Neutrophil (primary cell): ENCODE measurements around the gene MPPED1.

Source experiments
- H3K27ac ChIP-seq: fragments of 200-600 bp; sonication (generic); 2 replicates; pipeline ENCODE4 v1.5.1; 2016; ENCODE audit warnings: mild to moderate bottlenecking, moderate library complexity
- H3K27me3 ChIP-seq: fragments of 200-600 bp; sonication (generic); 2 replicates; pipeline ENCODE4 v1.6.0; 2016; ENCODE audit warnings: mild to moderate bottlenecking
- H3K36me3 ChIP-seq: fragments of 200-600 bp; sonication (generic); 2 replicates; pipeline ENCODE4 v1.5.1; 2017
- H3K4me1 ChIP-seq, 2 experiments: fragments of 200-600 bp in 1 of 2; sonication (generic) in 1 of 2; 1 replicate in 1 of 2; 2 replicates in 1 of 2; pipeline versions ENCODE4 v1.5.1 to v1.6.1; 2013 to 2016; ENCODE audit warnings: low read depth in 1 of 2, low read length in 1 of 2, mild to moderate bottlenecking in 1 of 2, moderate library complexity in 1 of 2; ENCODE audit not compliant: control insufficient read depth in 1 of 2, insufficient read depth in 1 of 2
- H3K4me3 ChIP-seq, 2 experiments: fragments of 200-600 bp in 1 of 2; sonication (generic) in 1 of 2; 1 replicate in 1 of 2; 2 replicates in 1 of 2; pipeline ENCODE4 v1.5.1; 2013 to 2016; ENCODE audit warnings: low read depth in 1 of 2, low read length in 1 of 2, mild to moderate bottlenecking in 1 of 2, moderate library complexity in 1 of 2
- H3K9me3 ChIP-seq: fragments of 200-600 bp; sonication (generic); 2 replicates; pipeline ENCODE4 v1.5.1; 2016
- CTCF ChIP-seq: fragments of 200-600 bp; sonication (generic); IDR thresholded peaks from 2 replicates; pipeline ENCODE4 v1.5.1; 2016; ENCODE audit warnings: antibody characterized with exemption

The MPPED1 gene

GRCh38 chr22:43441751-43442150 is 29.9 kb downstream of the MPPED1 start:
- H3K9me3 ChIP-seq = no peaks in the 10 kb centered on the region
- H3K36me3 ChIP-seq = no peaks in the 10 kb centered on the region
- no peaks in the 10 kb centered on the region for H3K4me1 ChIP-seq
- no peak for TF ChIP-seq CTCF
- H3K27me3 ChIP-seq = no peaks in the 10 kb centered on the region
- H3K4me3 ChIP-seq = no peak overlapping the region
- no peak overlapping the region for H3K27ac ChIP-seq

- H3K4me3 ChIP-seq = no peak overlapping the region
- H3K4me1 ChIP-seq = no peaks in the 10 kb centered on the region
- H3K27me3 ChIP-seq = no peaks in the 10 kb centered on the region
- H3K36me3 ChIP-seq = no peaks in the 10 kb centered on the region
- no peak for TF ChIP-seq CTCF
- no peak overlapping the region for H3K27ac ChIP-seq
- no peaks in the 10 kb centered on the region for H3K9me3 ChIP-seq
Observed at GRCh38 chr22:43442386-43443151, 30.8 kb downstream of the MPPED1 start.

- no peaks in the 10 kb centered on the region for H3K36me3 ChIP-seq
- no peak overlapping the region for H3K4me3 ChIP-seq
- TF ChIP-seq CTCF = no peak
- H3K27me3 ChIP-seq = no peaks in the 10 kb centered on the region
- H3K4me1 ChIP-seq = no peaks in the 10 kb centered on the region
- H3K27ac ChIP-seq = no peak overlapping the region
- H3K9me3 ChIP-seq = no peaks in the 10 kb centered on the region
Observed at GRCh38 chr22:43443152-43443471, 31.3 kb downstream of the MPPED1 start.

GRCh38 chr22:43446037-43446803 is 34.4 kb downstream of the MPPED1 start:
- H3K36me3 ChIP-seq = no peaks in the 10 kb centered on the region
- no peaks in the 10 kb centered on the region for H3K4me1 ChIP-seq
- no peak for TF ChIP-seq CTCF
- H3K27me3 ChIP-seq = no peaks in the 10 kb centered on the region
- no peak overlapping the region for H3K4me3 ChIP-seq
- H3K9me3 ChIP-seq = no peaks in the 10 kb centered on the region
- H3K27ac ChIP-seq = no peak overlapping the region

- TF ChIP-seq CTCF = no peak
- no peaks in the 10 kb centered on the region for H3K27me3 ChIP-seq
- H3K4me3 ChIP-seq = no peak overlapping the region
- H3K27ac ChIP-seq = no peak overlapping the region
- no peaks in the 10 kb centered on the region for H3K4me1 ChIP-seq
- H3K9me3 ChIP-seq = no peaks in the 10 kb centered on the region
- H3K36me3 ChIP-seq = no peaks in the 10 kb centered on the region
Observed at GRCh38 chr22:43446916-43447315, 35.1 kb downstream of the MPPED1 start.
